Uterus (tissue), 2 donors: ENCODE measurements around the gene GOSR2.

Source experiments
- POLR2A ChIP-seq, 2 donors: fragments of 450-650 bp; IDR thresholded peaks; one replicate each; pipeline ENCODE4 v1.6.1; 2016; ENCODE audit warnings: antibody characterized with exemption in 2 of 2, mild to moderate bottlenecking in 1 of 2, moderate library complexity in 1 of 2
- TF ChIP-seq, protein P1 (sequence below), 4 experiments: fragments of 200-600 bp in 2 of 4; fragments of 450-650 bp in 2 of 4; sonication (generic) in 2 of 4; IDR thresholded peaks; one replicate each; pipeline ENCODE4 v1.5.1; 2016 to 2019; ENCODE audit warnings: antibody characterized with exemption in 4 of 4, mild to moderate bottlenecking in 2 of 4, moderate library complexity in 1 of 4

DNA sequence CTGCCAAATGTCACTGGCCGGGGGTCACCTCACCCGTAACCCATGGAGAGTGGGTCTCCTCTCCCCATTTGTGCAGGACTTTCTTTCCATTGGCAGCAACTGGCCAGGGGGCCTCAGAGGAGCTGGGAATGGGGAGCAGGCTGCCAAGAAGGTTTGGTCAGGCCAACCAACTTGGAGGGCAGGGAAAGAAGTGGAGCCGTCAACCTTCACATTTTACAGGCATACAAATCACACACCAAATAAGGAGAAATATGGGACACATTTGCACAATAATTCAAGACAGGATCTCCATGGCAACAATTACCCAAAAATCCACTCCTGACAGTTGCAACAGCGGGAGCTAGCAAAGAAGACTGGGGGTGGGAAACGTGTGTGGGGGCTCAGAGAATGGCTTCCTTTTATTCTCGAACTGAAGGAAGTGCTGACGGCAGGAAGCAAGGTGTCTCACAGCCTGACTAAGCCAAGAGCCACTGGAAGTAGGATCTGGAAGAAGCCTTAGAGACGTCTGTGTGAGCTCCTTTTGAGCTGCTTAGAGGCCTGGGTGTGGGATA lies 35.2 kb downstream of the GOSR2 start:
- TF ChIP-seq, protein P1, sequence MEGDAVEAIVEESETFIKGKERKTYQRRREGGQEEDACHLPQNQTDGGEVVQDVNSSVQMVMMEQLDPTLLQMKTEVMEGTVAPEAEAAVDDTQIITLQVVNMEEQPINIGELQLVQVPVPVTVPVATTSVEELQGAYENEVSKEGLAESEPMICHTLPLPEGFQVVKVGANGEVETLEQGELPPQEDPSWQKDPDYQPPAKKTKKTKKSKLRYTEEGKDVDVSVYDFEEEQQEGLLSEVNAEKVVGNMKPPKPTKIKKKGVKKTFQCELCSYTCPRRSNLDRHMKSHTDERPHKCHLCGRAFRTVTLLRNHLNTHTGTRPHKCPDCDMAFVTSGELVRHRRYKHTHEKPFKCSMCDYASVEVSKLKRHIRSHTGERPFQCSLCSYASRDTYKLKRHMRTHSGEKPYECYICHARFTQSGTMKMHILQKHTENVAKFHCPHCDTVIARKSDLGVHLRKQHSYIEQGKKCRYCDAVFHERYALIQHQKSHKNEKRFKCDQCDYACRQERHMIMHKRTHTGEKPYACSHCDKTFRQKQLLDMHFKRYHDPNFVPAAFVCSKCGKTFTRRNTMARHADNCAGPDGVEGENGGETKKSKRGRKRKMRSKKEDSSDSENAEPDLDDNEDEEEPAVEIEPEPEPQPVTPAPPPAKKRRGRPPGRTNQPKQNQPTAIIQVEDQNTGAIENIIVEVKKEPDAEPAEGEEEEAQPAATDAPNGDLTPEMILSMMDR (IDR thresholded peaks at IDR 0.05): no peak
- no peak for TF ChIP-seq POLR2A (IDR thresholded peaks at IDR 0.05)
